ENCODE results near the gene CCDC70. TPM values are rescaled to one million over a fixed set of nuclear protein-coding genes. Genes with fewer than 3 reads are reported as not detected.
A peak's percentile ranks its signal among the peaks of the same experiment; 100 is the strongest.

The CCDC70 gene
- total RNA-seq, 2 donors from 2014 or later, result not detected

DNA sequence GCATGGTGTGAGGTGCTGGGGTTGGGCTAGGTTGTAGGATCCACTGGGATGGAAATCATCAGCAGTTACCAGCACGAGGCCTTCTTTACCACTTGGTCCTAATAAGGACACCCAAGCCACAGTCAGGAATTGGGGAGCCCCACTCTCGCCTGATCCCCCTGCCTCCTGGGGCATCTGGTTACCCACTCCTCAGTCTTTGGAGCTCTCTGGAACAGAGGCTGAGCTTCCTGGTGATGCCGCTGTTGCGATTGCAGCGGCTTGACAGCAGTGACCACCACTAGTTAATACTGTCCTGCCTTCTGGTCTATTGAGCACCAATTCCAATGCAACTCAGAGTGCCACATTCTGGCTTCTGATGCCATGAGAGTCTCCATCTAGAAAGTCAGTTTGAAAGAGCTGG is 30.2 kb upstream of the CCDC70 start:
- no peak for ATAC-seq (ENCODE audit: insufficient number of reproducible peaks, low FRiP score, low read depth)
- Histone ChIP-seq H3K4me1 (ENCODE audit: control insufficient read depth in 1 of 2, low read depth in 2 of 2) (peaks cover 0 to 7% of the 10 kb centered on the region in 2 donors), H3K27ac (no peak overlapping the region), H3K4me3 (no peak overlapping the region), H3K9me3 (no peaks in the 10 kb centered on the region), H3K36me3 (no peaks in the 10 kb centered on the region), H3K27me3 (replicated peaks; ENCODE audit: insufficient read depth) (no peaks in the 10 kb centered on the region)
- no peak for TF ChIP-seq CTCF (IDR thresholded peaks at IDR 0.05)
- no peak for DNase-seq (ENCODE audit: low spot score)

DNA sequence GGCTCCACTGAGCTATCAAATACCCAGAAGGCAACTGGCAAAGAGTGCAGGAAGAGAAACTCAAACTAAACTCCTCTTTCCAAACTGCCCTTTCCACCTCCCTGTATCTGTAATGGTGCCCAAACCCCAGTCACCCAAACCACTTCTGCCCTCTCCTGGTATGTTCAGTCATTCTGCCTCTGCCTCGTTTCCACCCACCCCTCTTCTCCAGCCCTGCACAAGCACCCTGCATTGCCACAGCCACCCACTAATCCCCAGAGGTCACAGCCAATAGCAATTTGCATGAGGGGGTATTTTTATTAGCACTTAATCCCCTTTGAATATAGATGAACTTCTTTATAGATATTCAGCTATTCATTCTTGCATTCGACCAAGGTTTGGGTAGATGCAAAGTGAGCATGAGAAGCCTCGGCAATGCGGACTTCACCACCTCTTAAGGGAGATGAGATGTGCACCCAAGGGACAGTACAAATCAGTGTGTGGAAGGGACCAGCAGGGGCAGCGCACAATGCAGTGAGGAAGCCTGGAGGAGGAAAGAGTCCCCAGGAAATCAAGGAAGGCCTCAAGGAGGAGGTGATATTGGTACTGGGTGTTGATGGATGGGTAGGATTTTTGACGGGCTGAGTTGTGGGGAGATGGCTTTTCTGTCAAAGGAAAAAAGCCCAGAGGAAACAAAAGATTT is 29.2 kb upstream of the CCDC70 start:
- Histone ChIP-seq H3K4me1 (ENCODE audit: control insufficient read depth in 1 of 2, low read depth in 2 of 2) (no peaks in the 10 kb centered on the region), H3K36me3 (no peaks in the 10 kb centered on the region), H3K9me3 (no peaks in the 10 kb centered on the region), H3K4me3 (no peak overlapping the region), H3K27ac (no peak overlapping the region), H3K27me3 (replicated peaks; ENCODE audit: insufficient read depth) (no peaks in the 10 kb centered on the region)
- ATAC-seq (ENCODE audit: insufficient number of reproducible peaks, low FRiP score, low read depth) (no peak), DNase-seq (ENCODE audit: low spot score) (no peak)
- TF ChIP-seq CTCF (IDR thresholded peaks at IDR 0.05), result peak; percentile 41

DNA sequence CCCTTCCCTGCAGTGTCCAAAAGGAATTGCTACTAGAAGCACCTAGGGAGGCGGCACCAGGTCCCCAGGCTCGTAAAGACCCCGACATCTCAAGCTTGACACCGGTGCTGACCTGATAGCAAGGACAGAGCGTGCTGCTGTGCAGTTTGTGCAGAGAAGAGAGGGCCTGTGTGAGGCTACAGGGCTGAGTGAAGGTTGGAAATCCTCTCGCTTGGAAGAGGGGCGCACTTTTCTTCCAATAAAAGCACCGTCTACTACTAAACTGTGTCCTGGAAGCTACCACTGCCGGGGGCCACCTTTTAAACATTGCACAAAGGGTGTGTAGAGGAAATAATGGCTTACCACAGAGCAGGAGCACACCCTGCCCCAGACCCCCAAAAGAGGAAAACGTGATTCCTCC is 27.8 kb upstream of the CCDC70 start:
- DNase-seq (ENCODE audit: low spot score), result no peak
- Histone ChIP-seq H3K4me3 (no peak overlapping the region), H3K36me3 (no peaks in the 10 kb centered on the region), H3K4me1 (ENCODE audit: control insufficient read depth in 1 of 2, low read depth in 2 of 2) (no peaks in the 10 kb centered on the region), H3K9me3 (no peaks in the 10 kb centered on the region), H3K27ac (no peak overlapping the region), H3K27me3 (replicated peaks; ENCODE audit: insufficient read depth) (no peaks in the 10 kb centered on the region)
- ATAC-seq (ENCODE audit: insufficient number of reproducible peaks, low FRiP score, low read depth), result no peak
- no peak for TF ChIP-seq CTCF (IDR thresholded peaks at IDR 0.05)

- ATAC-seq (ENCODE audit: insufficient number of reproducible peaks, low FRiP score, low read depth) (no peak), DNase-seq (ENCODE audit: low spot score) (no peak)
- no peak overlapping the region for H3K4me3 ChIP-seq
- TF ChIP-seq CTCF (IDR thresholded peaks at IDR 0.05), result no peak
- H3K27ac ChIP-seq, result no peak overlapping the region
- H3K4me1 ChIP-seq (ENCODE audit: control insufficient read depth in 1 of 2, low read depth in 2 of 2), result no peaks in the 10 kb centered on the region
- no peaks in the 10 kb centered on the region for H3K27me3 ChIP-seq (replicated peaks; ENCODE audit: insufficient read depth)
- no peaks in the 10 kb centered on the region for H3K9me3 ChIP-seq
- no peaks in the 10 kb centered on the region for H3K36me3 ChIP-seq
Measured at GRCh38 chr13:51834581-51835171, 27.1 kb upstream of the CCDC70 start.

DNA sequence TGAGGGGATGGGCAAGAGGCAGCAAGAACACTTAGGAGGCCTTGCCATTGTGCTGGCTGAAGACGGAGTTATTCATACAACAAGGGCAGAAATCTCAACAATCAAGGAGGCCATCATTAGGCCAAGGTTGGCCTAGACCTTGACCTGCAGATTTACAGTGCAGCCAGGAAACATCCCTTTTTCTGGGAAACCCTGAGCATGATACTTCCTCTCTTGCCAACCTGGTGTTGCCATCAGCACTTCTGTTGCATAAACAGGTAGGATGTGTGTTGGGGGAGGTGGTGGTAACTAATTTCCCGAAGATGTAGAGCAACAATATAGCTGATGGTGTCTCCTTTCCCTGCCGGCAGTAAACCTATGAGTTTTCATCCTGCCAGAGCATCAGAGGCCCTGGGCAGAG is 24.8 kb upstream of the CCDC70 start:
- H3K9me3 ChIP-seq, result no peaks in the 10 kb centered on the region
- H3K4me3 ChIP-seq, result no peak overlapping the region
- no peaks in the 10 kb centered on the region for H3K27me3 ChIP-seq (replicated peaks; ENCODE audit: insufficient read depth)
- no peaks in the 10 kb centered on the region for H3K4me1 ChIP-seq (ENCODE audit: control insufficient read depth in 1 of 2, low read depth in 2 of 2)
- DNase-seq (ENCODE audit: low spot score) (no peak), ATAC-seq (ENCODE audit: insufficient number of reproducible peaks, low FRiP score, low read depth) (no peak)
- no peaks in the 10 kb centered on the region for H3K36me3 ChIP-seq
- no peak overlapping the region for H3K27ac ChIP-seq
- no peak for TF ChIP-seq CTCF (IDR thresholded peaks at IDR 0.05)

All from thoracic aorta (tissue), 2 donors.